ENCODE results near the gene YWHAE.
A peak's percentile ranks its signal among the peaks of the same experiment; 100 is the strongest.
"Not testable (repeated sequence)": the region's sequence is repeated elsewhere in the genome, so short reads cannot be mapped to it uniquely, and the experiment has no call there.

Gene YWHAE

DNA sequence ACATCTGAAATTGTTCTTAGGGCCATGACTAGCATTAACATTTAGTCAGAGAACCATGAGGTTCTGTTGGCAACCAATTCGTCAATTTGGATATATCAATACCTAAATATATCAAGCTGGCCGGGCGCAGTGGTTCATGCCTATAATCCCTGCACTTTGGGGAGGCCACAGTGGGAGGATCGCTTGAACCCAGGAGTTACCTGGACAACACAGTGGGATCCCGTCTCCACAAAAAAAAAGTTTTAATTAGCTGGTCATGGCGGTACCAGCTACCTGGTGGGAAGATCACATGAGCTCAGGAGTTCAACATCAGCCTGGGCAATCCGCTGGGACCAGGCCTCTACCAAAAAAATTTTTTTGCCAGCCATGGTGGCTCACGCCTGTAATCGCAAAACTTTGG is 8.4 kb downstream of the YWHAE start:
- peaks cover 27% of the 10 kb centered on the region for H3K4me1 Mint-ChIP-seq
- peak overlapping the region; percentile 60 for H3K27ac Mint-ChIP-seq
- ATAC-seq (ENCODE audit: low read depth) (no peak), DNase-seq (ENCODE audit: low spot score in 2 of 2) (no peak)
- H3K36me3 Mint-ChIP-seq = peaks cover 3% of the 10 kb centered on the region
- no peak overlapping the region for H3K4me3 Mint-ChIP-seq
- H3K27me3 Mint-ChIP-seq = no peaks in the 10 kb centered on the region
- H3K9me3 Mint-ChIP-seq = no peaks in the 10 kb centered on the region

DNA sequence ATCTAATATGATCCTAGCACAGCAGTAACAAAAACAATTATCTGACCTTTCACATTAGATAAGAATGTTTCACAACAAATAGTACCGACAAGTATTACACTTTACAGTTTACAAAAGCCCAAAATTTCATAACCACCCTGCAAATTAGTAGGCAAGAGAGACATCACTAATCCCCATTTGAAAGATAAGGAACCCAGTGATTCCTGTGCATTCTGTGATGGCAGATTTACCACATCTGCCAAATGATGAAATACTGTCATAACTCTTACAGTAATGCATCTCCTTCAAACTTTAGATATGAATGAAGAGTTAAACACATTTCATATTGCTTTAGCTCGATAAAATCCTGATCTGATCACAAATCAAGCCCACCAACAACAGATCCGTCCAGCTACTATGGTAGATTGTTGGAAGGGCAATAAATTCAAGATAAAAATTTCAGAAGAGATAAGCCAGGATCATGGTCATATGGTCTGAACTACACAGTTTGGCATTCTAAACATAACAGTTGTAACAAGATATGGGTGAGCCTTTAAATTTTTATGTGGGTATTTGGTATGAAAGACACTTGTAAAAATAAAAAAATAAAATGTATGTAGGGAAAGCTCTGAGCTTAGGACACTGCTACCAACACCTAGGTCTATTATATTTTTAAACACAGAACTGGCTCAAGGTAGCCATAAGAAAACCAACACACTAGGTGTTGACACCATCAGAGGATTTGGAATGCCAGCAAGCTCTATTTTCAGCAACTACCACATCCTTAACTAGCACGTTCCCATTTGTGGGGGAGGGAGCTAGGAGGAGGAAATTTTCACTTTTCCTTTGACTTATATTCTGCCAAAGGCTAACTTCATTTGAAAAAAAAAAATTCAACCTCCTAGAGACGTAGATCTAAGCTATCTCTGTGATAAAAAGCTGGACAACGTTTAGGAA is 9.3 kb downstream of the YWHAE start:
- Mint-ChIP-seq H3K36me3 (no peaks in the 10 kb centered on the region), H3K27ac (peak overlapping the region; percentile 67), H3K9me3 (no peaks in the 10 kb centered on the region), H3K4me1 (peaks cover 29% of the 10 kb centered on the region), H3K27me3 (no peaks in the 10 kb centered on the region), H3K4me3 (no peak overlapping the region)
- ATAC-seq (ENCODE audit: low read depth) = no peak
- no peak for DNase-seq (ENCODE audit: low spot score in 2 of 2)

DNA sequence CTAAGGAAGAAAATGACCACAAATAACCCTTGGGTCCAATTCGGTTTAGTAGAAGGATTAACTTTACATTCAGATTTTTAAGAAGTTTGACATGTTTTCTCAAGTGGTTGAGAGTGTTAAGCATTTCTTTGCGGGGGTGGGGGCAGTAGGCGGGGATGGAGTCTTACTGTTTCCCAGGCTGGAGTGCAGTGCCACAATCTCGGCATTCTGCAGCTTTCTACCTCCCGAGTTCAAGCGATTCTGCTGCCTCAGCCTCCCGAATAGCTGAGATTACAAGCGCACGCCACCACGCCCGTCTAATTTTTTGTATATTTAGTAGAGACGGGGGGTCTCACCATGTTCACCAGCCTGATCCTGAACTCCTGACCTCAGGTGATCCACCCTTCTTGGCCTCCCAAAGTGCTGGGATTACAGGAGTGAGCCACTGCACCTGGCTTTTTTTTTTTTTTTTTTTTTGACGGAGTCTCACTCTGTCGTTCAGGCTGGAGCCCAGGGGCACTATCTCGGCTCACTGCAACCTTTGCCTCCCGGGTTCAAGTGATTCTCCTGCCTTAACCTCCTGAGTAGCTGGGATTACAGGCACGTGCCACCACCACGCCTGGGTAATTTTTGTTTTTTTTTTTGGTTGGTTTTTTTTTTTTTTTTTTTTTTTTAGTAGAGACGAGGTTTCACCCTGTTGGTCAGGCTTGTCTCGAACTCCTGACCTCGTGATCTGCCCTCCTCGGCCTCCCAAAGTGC is 12.4 kb downstream of the YWHAE start:
- peaks cover 27% of the 10 kb centered on the region for H3K4me1 Mint-ChIP-seq
- not testable (repeated sequence) for H3K27ac Mint-ChIP-seq

DNA sequence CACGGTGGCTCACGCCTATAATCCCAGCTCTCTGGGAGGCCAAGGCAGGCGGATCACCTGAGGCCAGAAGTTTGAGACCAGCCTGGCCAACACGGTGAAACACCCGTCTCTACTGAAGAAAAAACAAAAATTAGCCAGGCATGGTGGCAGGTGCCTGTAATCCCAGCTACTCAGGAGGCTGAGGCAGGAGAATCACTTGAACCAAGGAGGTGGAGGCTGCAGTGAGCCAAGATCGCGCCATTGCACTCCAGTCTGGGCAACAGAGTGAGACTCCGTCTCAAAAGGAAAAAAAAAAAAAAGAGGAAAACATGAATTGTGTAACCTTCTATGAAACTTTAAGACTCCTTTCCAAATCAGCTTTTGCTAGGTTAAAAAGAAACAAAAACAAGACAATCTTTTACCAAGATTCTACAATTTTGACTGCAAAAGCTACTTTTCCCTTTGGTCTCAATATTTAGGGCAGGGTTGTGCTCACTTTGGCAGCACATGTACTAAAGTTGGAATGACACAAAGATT is 13.3 kb downstream of the YWHAE start:
- H3K27ac Mint-ChIP-seq; ATAC-seq (ENCODE audit: low read depth); H3K9me3 Mint-ChIP-seq; H3K27me3 Mint-ChIP-seq; H3K36me3 Mint-ChIP-seq; DNase-seq (ENCODE audit: low spot score in 2 of 2); H3K4me3 Mint-ChIP-seq: not testable (repeated sequence)
- H3K4me1 Mint-ChIP-seq = peaks cover 21% of the 10 kb centered on the region

More for the DNA sequence above, 12.4 kb downstream of the YWHAE start:
- not testable (repeated sequence) for H3K4me3 Mint-ChIP-seq; ATAC-seq (ENCODE audit: low read depth); H3K36me3 Mint-ChIP-seq; H3K9me3 Mint-ChIP-seq; H3K27me3 Mint-ChIP-seq; DNase-seq (ENCODE audit: low spot score in 2 of 2)

DNA sequence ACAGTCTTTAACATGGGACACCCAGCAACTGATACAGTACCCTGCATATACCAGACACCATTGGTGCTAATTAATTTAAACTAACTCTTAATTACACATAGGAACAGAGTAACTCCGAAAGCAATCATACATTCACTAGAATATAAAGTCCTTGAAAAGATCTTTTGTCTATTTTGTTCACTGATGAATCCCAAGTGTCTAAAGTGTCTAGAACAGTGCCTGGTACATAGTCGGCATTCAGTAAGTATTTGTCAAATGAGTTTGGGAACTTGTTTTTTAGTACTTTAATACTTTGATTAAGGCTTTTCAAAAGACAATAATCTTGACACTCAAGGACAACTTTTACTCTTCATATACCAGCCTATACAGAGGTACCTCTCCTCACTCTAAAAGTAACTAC is 13.8 kb downstream of the YWHAE start:
- Mint-ChIP-seq H3K4me1 (peaks cover 26% of the 10 kb centered on the region), H3K36me3 (no peaks in the 10 kb centered on the region), H3K9me3 (no peaks in the 10 kb centered on the region), H3K4me3 (no peak overlapping the region), H3K27ac (no peak overlapping the region), H3K27me3 (no peaks in the 10 kb centered on the region)
- DNase-seq (ENCODE audit: low spot score in 2 of 2) (no peak), ATAC-seq (ENCODE audit: low read depth) (no peak)

DNA sequence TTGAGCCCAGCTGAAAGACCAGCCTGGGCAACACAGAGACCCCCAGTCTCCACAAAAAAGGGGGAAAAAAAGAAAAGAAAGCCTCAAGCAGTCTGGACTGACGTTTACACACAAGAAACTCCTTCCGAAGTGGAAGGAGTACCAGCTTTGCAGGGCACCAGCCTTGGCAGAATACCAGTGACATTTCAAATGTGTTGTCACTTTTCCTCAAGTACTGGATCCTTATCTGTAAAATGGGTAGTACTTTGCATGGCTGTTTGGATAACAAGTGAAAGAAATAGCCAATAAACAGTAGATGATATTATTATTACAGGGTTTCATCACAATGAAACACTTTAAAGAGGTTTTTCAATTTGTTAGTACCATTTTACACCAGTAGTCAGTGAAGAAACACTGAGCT is 14.2 kb downstream of the YWHAE start:
- Mint-ChIP-seq H3K4me3 (no peak overlapping the region), H3K36me3 (no peaks in the 10 kb centered on the region), H3K27ac (no peak overlapping the region), H3K4me1 (peaks cover 26% of the 10 kb centered on the region), H3K9me3 (no peaks in the 10 kb centered on the region), H3K27me3 (no peaks in the 10 kb centered on the region)
- no peak for ATAC-seq (ENCODE audit: low read depth)
- no peak for DNase-seq (ENCODE audit: low spot score in 2 of 2)

DNA sequence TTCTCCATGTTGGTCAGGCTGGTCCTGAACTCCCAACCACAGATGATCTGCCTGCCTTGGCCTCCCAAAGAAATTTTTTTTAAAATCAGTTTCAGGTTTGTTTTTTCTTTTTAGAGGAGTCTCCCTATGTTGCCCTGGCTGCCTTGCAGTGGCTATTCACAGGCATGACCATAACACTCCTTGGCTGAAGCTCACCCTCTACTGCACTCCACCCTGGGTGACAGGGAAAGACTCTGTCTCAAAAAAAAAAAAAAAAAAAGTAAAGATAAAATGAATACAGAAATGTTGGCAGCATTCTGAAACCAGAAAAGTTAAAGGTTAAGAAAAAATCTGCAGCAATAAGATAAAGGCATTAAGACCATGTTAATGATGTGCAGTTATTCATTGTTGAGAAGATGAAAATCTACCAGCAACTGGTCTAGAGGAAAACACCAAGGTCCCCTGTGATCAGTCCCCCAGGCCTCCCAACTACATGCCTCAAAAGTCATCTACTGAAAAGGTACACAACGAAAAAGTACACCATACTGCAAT is 15.1 kb downstream of the YWHAE start:
- ATAC-seq (ENCODE audit: low read depth) (no peak), DNase-seq (ENCODE audit: low spot score in 2 of 2) (no peak)
- Mint-ChIP-seq H3K27me3 (no peaks in the 10 kb centered on the region), H3K27ac (peak overlapping the region; percentile 47), H3K4me3 (no peak overlapping the region), H3K9me3 (no peaks in the 10 kb centered on the region), H3K4me1 (peaks cover 24% of the 10 kb centered on the region), H3K36me3 (peaks cover 2% of the 10 kb centered on the region)

DNA sequence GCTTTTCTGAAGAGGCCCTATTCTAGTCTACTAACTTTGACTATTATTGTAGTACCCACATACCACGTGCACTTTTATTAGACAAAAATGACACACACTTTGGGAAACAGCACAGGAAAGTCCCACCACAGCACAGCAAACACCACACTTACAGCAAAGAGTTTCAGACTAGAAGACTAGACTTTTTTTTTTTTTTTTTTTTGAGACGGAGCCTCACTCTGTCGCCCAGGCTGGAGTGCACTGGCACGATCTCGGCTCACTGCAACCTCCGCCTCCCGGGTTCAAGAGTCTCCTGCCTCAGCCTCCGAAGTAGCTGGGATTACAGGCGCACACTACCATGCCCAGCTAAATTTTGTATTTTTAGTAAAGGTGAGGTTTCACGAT is 20.1 kb downstream of the YWHAE start:
- DNase-seq (ENCODE audit: low spot score in 2 of 2) (no peak), ATAC-seq (ENCODE audit: low read depth) (peak; percentile 86)
- Mint-ChIP-seq H3K4me1 (peaks cover 38% of the 10 kb centered on the region), H3K27me3 (no peaks in the 10 kb centered on the region), H3K36me3 (peaks cover 5% of the 10 kb centered on the region), H3K9me3 (no peaks in the 10 kb centered on the region), H3K4me3 (no peak overlapping the region), H3K27ac (peak overlapping the region; percentile 67)

DNA sequence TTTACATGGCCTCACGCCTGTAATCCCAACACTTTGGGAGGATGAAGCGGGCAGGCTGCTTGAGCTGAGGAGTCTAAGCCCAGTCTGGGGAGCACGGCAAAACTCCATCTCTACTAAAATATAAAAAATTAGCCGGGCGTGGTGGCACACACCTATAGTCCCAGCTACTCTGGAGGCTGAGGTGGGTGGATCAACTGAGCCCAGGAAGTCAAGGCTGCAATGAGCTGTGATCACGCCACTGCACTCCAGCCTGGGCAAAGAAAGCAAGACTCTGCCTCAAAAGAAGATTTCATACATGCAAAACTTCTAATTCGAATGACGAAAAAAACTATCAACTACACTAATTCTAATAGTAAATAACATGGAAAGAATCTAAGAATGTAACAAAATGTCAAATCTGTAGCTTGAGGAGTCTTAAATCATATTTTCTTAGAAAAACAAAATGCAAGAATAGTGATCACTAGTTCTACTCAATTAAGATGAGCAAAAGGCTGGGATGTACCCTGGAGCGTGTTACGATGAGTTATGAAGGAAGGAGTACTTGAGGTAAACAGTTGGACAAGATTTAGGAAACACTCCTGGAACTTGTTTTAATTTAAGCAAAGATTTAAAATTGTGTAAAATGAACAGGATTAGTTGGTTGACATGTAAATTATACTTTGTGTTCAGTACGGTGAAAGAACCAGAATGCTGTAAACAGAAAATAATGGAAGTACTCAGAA is 20.7 kb downstream of the YWHAE start:
- H3K27ac Mint-ChIP-seq = peak overlapping the region; percentile 67
- H3K4me3 Mint-ChIP-seq = peak overlapping the region; percentile 22
- peaks cover 43% of the 10 kb centered on the region for H3K4me1 Mint-ChIP-seq
- H3K36me3 Mint-ChIP-seq = peaks cover 6% of the 10 kb centered on the region
- DNase-seq (ENCODE audit: low spot score in 2 of 2) (no peak), ATAC-seq (ENCODE audit: low read depth) (no peak)
- H3K9me3 Mint-ChIP-seq = no peaks in the 10 kb centered on the region
- H3K27me3 Mint-ChIP-seq = no peaks in the 10 kb centered on the region

DNA sequence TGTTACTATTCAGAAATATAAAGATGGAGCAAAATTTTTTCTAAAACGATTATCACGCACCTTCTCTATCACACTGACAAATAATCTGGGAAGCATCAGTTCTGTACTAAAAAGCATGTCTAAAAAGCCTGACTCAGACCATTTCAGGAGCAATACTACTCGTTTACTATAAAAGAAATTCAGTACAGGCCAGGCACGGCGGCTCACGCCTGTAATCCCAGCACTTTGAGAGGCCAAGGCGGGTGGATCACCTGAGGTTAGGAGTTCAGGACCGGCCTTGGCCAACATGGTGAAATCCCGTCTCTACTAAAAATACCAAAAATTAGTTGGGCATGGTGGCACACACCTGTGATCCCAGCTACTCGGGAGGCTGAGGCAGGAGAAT is 21.6 kb downstream of the YWHAE start:
- H3K27ac Mint-ChIP-seq; DNase-seq (ENCODE audit: low spot score in 2 of 2); H3K27me3 Mint-ChIP-seq; H3K9me3 Mint-ChIP-seq; H3K36me3 Mint-ChIP-seq; ATAC-seq (ENCODE audit: low read depth); H3K4me3 Mint-ChIP-seq: not testable (repeated sequence)
- peaks cover 45% of the 10 kb centered on the region for H3K4me1 Mint-ChIP-seq

DNA sequence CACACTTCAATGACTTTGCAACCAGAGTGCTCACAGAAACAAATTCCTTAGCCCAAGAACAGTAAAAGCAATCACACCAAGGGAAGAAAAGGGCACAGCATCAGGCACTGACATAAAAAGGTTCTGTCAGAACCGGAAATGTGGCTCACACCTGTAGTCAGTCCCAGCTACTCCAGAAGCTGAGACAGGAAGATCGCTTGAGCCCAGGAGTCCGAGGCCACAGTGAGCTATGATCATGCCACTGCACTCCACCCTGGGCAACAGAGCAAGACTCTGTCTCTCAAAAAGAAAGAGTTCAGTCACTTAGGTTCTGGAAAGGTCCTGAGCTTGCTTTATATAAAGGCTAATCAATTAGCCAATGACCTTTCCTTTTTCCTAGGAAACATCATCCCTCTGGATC is 22.7 kb downstream of the YWHAE start:
- ATAC-seq (ENCODE audit: low read depth) = no peak
- H3K27me3 Mint-ChIP-seq = no peaks in the 10 kb centered on the region

DNA sequence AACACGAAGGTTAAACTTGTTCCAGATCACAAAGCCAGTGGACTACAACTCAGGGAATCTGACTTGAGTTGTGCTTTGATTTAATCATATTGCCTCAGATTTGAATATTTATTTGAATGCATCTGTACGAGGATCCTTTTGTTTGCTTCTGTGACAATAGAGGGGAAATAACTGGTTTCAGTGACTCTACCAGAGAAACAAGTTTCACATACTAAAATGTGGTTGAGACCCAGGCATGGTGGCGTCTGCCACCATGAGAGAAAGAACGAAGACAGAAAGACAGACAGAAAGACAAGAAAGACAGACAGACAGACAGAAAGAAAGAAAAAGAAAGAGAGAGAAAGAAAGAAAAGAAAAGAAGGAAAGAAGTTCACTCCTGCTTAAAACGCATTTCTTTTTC is 24.0 kb downstream of the YWHAE start:
- peak; percentile 36 for ATAC-seq (ENCODE audit: low read depth)
- H3K4me1 Mint-ChIP-seq = peaks cover 42% of the 10 kb centered on the region

More for the DNA sequence above, 22.7 kb downstream of the YWHAE start:
- H3K27ac Mint-ChIP-seq = peak overlapping the region; percentile 43
- peaks cover 12% of the 10 kb centered on the region for H3K36me3 Mint-ChIP-seq
- no peak overlapping the region for H3K4me3 Mint-ChIP-seq
- peaks cover 47% of the 10 kb centered on the region for H3K4me1 Mint-ChIP-seq
- no peak for DNase-seq (ENCODE audit: low spot score in 2 of 2)
- no peaks in the 10 kb centered on the region for H3K9me3 Mint-ChIP-seq

DNA sequence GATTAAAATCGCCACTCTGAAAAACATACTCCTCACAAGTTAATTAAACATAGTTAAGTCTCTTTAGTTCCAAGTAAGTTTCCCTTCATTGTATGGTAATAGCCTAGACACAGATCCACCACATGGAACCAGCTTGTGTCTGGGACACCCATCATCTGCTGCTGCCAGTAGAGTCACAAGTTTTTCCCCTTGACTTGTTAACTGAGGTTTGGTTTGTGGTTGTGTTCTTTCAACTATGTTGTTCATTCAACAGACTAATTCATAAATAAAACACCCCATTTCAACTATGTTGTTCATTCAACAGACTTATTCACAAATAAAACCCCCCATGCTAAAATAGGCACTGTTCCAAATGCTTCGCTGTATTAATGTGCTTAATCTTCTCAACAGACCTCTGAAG is 24.4 kb downstream of the YWHAE start:
- no peak overlapping the region for H3K4me3 Mint-ChIP-seq
- peaks cover 42% of the 10 kb centered on the region for H3K4me1 Mint-ChIP-seq
- peaks cover 11% of the 10 kb centered on the region for H3K36me3 Mint-ChIP-seq
- no peaks in the 10 kb centered on the region for H3K9me3 Mint-ChIP-seq
- peak overlapping the region; percentile 43 for H3K27ac Mint-ChIP-seq
- DNase-seq (ENCODE audit: low spot score in 2 of 2) = no peak
- ATAC-seq (ENCODE audit: low read depth) = no peak
- no peaks in the 10 kb centered on the region for H3K27me3 Mint-ChIP-seq

More for the DNA sequence above, 24.0 kb downstream of the YWHAE start:
- no peak for DNase-seq (ENCODE audit: low spot score in 2 of 2)
- H3K36me3 Mint-ChIP-seq = peaks cover 13% of the 10 kb centered on the region
- H3K27me3 Mint-ChIP-seq = no peaks in the 10 kb centered on the region
- peak overlapping the region; percentile 54 for H3K4me3 Mint-ChIP-seq
- H3K9me3 Mint-ChIP-seq = no peaks in the 10 kb centered on the region
- H3K27ac Mint-ChIP-seq = peak overlapping the region; percentile 43

Data from memory B cell (primary cell).